ENCODE measurements around the gene CRISPLD2.
"Not testable (repeated sequence)": the region's sequence is repeated elsewhere in the genome, so short reads cannot be mapped to it uniquely, and the experiment has no call there.

Gene CRISPLD2

DNA sequence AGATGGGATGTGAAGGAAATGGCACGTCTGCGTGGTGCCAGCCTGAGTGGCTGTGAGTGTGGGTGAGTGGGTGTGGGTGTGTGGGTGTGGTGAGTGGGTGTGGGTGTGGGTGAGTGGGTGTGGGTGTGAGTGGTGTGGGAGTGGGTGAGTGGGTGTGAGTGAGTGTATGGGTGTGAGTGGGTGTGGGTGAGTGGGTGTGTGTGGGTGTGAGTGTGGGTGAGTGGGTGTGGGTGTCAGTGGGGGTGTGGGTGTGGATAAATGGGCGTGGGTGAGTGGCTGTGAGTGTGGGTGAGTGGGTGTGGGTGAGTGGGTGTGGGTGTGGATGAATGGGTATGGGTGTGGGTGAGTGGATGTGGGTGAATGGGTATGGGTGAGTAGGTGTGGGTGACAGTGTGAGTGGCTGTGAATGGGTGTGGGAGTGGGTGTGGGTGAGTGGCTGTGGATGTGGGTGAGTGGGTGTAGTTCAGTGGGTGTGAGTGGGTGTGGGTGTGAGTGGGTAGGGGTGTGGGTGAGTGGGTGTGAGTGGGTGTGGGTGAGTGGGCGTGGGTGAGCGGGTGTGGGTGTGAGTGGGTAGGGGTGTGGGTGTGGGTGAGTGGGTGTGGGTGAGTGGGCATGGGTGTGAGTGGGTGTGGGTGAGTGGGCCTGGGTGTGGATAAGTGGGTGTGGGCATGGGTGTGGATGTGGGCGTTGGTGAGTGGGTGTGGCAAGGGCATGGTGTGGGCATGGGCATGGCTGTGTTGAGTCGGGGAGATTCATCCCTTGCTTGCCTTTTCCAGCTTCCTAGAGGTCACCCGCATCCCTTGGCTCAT, 110.7 kb downstream of the CRISPLD2 start:
- no peak for DNase-seq (ENCODE audit: low read depth in 2 of 2)

DNA sequence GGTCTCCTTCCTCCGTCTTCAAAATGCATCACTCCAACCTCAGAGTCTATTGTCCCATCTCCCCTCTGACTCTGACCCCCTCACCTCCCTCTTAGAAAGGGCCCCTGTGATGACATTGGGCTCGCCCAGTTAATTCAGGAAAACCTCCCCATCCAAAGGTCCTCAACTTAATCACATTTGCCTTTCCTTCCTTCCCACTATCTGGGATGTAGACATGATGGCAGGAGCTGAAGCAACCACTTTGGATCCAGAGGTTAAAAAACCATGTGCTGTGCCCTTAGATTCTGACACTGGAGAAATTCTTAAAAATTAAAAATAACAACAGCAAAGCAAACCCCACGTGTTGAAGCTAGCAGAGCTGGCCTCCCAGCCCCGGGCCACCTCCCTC, 111.3 kb downstream of the CRISPLD2 start:
- DNase-seq (ENCODE audit: low read depth in 2 of 2), result no peak

DNA sequence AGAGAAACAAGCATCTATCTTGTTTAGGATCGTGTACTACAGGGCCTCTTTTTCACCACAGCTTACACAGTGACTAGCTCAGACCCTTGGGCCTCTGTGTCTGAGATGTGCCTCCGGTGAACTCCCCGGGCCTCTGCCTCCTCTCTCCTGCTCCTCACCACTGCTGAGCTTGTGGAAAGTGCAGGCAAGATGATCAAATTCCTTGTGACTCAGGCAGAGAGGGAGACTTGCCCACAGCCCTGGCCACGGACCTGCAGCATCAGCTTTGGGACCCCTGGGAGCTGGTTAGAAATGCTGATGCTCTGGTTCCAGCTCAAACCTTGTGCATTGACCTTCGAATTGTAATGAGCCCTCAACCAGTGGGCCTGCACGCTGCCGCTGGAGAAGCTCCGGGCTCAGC, 111.7 kb downstream of the CRISPLD2 start:
- no peak for DNase-seq (ENCODE audit: low read depth in 2 of 2)

DNA sequence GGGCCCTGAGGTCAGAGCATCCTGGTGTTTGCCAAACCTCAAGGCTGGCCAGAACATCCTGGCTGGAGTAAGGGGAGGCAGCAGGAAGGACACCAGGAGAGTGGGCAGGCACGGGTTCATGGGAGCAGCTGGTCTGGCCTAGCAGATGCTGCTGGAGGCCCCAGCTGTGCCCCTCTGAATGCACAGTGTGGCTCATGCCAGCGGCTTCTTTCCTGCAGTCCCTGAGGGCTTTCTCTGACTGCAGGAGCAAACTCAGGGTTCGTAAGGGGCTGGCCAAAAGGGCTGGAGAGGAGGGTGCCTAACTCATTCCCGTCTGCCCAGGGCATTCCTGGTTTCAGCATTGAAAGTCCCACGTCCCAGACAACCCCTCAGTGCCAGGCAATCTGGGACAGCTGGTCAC, 112.9 kb downstream of the CRISPLD2 start:
- DNase-seq (ENCODE audit: low read depth in 2 of 2), result no peak

DNA sequence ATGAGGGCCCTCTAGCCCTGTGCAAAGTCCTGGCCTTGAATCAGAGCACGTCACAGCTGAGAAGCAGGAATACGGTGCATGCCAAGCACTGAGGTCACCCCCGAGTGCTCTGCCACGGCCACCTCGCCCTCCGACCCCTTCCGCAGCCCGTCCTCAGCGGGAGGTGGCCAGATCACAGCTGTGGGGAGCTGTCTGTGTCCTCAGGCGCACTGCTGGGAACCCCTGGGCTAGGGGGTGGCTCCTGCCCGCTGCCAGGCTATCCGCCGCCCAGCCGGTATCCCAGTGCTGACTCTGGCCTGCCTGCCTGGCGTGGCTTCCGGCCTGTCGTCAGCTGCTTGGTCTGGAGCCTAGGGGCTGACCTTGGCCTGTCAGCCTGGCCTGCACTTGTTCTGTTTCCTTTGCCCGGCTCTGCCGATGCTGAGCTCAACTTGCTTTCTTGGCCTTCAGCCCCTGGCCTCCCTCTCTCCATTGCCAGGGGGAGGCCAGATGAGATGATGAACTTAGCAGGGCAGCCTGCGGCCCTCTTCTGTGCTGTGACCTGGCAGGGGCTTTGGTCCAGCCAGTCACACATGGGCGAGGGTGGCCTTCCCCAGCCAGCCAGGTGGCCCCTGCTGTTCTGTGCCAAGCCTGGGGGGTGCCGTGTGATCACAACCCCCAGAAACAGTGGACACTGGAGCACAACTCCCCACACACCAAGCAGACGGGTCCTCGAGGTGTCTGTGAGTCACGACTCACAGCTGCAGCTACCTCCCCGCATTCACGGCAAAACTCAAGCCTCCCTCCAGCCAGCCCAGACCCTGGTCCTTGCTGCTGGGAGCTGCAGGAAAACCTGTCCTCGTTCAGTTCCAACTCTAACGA, 114.2 kb downstream of the CRISPLD2 start:
- no peak for DNase-seq (ENCODE audit: low read depth in 2 of 2)

DNA sequence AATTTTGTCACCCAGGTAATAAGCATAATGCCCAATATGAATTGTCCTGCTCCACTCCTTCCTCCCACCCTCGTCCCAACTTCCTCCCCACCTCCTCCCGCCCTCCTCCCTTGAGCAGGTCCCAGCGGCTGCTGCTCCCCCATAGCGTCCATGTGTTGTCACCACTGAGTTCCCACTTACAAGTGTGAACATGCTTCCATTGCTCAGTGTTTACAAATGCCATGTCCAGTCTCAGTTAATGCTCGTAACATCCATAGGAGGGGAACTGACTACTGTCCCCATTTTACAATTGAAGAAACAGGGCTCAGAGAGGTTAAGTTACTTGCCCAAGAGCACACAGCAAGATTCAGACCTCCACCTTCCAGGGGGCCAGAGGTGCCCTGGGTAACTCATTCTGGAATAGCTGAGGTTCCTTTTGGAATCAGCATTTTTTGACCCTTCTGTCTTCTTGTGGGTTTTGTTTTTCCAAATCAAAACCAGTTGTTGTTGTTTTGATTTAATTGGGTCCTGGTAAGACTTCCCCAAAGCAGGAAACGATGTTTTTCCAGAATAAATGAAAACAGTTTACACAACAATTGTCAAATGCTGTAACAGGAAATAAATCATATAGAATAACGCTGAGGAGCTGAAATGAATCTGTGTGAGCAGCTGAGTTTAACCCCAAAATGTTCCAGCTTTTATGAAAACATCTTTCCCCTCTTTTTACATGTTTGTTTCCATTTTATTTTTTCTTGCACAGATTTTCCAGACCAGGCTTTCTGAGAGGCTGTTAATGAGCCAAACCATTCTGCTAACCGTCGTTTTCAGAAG, 117.6 kb downstream of the CRISPLD2 start:
- no peak for DNase-seq (ENCODE audit: low read depth in 2 of 2)

DNA sequence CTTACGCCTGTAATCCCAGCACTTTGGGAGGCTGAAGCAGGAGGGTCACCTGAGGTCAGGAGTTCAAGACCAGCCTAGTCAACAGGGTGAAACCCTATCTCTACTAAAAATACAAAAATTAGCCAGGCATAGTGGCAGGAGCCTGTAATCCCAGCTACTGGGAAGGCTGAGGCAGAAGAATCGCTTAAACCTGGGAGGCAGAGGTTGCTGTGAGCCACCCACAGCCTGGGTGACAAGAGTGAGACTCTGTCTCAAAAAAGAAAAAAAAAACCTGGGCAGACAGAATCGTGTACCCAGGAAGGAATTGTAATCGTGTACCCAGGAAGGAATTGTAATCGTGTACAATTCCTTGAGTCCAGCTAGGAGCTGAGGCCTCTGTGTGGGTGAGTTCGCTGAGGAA, 118.8 kb downstream of the CRISPLD2 start:
- not testable (repeated sequence) for DNase-seq (ENCODE audit: low read depth in 2 of 2)

DNA sequence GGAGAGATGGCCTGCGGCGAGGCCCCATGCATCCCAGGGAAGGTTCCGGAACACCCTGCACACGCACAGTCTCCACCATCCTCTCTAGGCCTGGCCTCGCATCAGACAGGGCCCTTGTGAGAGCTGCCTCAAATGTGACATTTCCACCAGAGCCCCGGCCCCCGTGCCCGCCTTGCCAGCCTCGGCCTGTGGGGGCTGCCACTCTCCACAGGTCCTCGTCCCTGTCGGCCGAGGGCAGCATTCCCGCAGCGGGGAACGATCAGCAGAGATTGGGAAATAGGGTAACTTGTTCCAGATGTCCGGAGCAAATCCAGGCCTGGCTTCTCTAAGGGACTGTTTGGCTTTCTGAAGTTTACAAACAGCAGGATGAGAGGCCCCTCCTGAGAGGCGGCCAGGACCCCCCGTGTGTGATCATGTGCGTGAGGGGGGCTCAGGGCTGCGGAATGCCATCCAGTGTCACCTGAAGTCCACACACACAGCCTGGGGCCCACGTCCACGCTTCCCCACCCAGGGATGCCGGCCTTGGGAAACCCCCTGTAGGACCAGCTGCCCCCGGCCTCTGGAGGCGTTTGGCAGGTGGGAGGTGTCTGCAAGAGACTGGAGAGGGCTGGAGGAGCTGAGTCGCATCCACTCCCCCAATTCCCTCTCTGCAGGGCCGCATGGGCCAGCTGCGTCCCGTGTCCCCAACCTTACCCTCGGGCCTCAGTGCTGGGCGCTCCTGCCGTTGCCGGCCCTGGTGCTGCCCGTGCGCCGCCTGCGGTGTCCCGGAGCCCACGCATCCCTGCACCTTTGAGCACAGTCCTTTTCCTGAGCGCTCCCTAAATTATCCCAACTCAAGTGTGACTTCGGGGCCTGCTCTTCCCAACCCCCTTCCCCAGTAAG, 121.1 kb downstream of the CRISPLD2 start:
- no peak for DNase-seq (ENCODE audit: low read depth in 2 of 2)

DNA sequence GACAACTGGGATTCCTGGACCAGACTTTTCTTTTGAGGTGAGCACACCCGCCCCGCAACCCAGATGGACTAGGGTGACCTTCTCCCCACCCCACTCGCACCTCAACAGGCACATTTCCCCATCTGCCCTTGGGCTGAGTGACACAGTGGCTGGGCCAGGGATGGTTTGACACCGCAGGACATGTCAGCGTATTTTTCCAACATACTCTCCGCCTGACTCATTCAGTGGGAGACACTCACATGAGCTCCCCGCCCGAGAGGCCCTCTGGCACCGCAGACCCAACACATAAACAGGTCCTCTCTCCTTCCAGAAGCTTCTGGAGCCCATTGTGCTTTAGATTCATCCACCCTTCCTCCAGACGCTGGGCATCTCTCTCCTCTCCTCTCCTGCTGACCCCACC, 122.1 kb downstream of the CRISPLD2 start:
- DNase-seq (ENCODE audit: low read depth in 2 of 2), result no peak

DNA sequence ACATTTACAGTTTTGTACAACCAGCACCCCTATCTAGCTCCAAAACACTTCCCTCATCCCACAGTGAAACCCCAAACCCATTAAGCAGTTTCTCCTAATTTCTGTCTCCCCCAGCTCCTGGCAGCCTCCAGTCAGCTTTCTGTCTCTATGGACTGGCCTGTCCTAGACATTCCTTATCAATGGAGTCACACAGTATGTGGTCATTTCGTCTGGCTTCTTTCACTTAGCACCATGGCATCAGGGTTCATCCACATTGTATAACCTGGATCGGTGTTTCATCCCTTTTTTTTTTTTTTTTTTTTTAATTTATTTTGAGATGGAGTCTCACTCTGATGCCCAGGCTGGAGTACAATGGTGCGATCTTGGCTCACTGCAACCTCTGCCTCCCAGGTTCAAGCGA, 123.0 kb downstream of the CRISPLD2 start:
- no peak for DNase-seq (ENCODE audit: low read depth in 2 of 2)

DNA sequence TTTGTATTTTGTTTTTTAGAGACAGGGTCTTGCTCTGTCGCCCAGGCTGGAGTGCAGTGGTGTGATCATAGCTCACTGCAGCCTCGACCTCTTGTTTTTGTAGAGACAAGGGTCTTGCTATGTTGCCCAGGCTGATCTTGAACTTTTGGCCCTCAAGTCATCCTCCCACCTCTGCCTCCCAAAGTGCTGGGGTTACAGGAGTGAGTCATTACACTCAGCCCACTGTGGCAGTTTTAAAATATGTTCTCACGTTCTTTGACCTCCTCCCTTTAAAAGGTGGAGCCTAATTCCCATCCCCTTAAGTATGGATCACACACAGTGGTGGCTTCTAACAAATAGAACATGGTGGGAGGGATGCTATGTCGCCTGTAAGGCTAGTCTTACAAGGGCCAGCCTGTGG, 123.8 kb downstream of the CRISPLD2 start:
- DNase-seq (ENCODE audit: low read depth in 2 of 2), result no peak

DNA sequence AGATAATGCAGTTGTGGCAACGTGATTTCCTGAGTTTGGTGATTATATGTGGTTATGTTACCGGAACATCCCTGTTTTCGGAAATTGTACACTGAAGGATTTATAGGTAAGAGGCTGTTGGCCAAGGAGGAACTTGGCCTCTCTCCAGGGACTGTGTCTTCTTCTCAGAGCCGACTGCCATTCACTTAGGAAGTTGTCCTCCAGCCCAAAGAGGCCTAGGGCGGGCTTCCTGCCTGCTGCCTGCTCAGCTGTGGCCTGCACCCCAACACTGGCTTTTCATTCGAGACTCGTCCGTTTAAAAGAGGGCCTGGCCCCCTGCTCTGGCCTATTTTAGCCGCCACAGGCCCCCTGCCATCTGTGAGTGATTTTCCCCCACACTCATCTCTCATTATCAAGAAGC, 127.2 kb downstream of the CRISPLD2 start:
- no peak for DNase-seq (ENCODE audit: low read depth in 2 of 2)

DNA sequence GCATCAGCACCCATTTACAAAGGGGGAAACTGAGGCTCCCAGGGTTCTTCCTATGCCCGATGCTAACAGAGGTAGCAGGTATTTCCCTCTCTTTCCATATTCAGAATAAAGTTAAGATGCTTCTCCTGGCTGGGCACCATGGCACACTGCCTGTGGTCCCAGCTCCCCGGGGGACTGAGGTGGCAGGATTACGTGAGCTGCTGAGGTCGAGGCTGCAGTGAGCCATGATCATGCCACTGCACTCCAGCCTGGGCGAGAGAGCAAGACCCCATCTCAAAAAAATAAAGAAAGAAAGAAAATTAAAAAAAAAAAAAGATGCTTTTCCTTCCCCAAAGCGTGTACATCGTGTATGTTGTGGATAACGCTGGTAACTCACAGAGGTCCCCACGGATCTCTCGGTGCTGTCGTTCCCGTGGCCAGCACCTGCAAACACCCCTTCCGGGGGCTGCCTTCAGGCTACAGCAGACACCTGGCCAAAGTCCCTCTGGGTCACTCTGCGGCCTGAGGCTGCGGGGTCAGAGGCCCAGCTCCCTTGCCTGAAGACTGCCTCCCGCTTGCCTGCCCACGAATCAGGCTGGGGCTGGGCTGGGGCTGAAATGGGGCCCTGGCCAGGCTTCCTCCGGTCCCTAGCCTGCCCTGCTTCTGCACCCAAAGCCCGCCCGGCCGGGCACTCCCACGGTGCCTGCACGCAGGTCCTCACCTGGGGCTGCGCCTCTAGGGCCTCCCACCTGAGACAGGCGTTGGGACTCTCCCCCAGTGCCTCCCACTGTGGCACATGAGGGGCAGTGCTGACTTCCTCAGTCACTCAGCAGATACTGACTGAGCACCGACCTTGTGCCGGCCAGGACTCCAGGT, 128.4 kb downstream of the CRISPLD2 start:
- no peak for DNase-seq (ENCODE audit: low read depth in 2 of 2)

DNA sequence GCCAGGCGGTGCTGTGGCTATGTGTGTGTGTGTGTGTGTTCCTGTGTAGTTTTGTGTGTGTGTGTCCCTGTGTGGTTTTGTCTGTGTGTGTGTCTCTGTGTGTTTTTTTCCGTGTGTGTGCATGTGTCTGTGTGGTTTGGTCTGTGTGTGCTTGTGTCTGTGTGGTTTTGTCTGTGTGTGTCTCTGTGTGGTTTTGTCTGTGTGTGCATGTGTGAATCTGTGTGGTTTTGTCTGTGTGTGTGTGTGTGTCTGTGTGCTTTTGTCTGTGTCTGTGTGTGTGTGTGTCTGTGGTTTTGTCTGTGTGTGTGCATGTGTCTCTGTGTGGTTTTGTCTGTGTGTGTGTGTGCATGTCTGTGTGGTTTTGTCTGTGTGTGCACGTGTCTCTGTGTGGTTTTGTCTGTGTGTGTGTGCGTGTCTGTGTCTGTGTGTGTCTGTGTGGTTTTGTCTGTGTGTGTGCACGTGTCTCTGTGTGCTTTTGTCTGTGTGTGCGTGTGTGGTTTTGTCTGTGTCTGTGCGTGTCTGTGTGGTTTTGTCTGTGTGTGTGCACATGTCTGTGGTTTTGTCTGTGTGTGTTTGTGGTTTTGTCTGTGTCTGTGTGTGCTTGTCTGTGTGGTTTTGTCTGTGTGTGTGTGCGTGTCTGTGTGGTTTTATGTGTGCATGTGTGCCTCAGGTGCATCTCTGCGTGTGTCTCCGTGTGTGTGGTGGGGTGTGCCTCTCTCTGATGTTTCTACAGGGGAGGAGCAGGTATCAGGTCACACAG, 129.2 kb downstream of the CRISPLD2 start:
- DNase-seq (ENCODE audit: low read depth in 2 of 2), result no peak

DNA sequence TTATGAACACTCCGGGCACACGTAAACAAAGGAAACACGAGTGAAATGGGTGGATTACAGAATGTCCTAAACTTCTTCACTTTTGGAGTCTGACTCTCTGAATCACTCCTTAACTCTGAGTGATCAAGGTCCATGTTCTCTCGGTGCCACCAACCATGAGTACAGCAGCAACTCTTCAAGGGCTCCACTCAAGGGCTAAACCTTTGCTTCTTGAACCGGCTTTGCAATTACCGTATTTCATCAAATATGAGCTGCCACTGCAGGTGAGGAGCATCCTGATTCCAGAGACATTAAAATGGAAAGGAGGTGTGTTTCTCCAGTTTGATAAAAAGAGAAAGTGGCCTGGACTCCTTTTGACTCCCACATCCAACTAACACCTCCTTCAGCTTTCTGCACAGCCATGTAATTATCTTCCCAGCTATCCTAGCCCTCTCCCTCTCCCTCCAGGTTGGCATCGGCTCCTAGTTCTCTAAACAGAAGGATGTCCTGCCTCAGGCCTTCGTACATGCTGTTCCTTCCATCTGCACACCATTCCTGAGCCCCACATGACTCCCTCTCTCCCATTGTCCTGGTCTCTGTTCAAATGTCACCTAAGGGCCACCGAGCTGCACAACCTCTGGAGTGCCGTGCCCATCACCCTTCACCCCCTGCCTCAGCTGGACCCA, 130.1 kb downstream of the CRISPLD2 start:
- no peak for DNase-seq (ENCODE audit: low read depth in 2 of 2)

DNA sequence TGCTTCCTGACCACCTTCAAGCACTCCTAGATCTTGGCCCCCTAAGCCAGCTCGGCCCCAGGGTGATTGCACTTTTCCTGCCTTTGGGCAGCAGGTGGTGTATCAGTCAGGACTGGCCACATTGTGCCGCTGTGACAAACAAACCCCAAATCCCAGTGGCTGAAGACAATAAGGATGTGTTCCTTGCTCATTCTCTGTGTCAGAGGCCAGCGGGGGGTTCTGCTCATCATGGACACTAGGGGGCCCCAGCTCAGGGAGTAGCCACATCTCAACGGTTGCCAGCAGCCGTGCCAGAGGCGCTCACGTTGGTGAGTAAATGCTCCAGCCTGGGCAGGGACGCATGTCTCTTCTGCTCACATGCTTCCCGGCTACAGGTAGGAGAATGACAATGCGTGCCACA, 131.1 kb downstream of the CRISPLD2 start:
- no peak for DNase-seq (ENCODE audit: low read depth in 2 of 2)

DNA sequence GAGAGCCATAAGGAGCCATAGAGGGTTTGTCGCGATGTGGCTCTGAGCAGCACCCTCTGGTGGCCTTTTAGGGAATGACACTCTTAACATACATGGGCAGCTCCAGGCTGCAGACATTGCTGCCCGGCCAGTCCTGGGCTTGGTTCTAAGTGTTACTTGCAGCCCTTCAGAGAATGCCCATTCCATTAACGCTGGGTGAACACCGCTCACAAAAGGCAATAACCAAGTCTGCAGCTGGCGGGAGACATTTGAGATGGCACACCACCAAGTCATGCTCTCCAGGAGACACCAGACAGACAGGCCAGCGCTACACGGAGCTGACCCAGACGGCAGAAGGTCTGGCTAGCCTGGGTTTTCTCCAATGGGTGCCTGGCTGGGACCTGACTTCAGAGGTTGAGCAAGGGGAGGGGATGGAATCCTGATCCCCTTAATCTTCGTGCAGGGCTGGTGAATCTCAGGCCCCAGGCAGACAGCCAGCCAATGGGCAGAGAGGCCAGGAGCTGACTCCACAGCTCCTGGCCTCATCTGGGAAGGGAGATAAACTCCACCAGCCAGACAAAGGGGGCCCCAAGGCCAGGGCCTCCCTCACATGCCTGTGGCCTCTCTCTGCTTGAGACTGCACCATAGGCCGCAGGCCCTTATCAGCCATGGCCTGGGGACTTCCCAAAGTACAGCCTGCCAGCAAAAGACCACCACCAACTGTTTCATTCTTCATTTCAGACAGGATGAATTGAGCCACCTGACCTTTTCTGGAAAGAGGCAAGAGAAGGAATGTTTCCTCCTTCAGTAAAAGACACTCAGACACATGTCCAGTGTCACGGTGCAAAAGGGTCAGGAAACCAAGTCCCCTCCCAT, 132.8 kb downstream of the CRISPLD2 start:
- peak; percentile 37 to 43 for DNase-seq (ENCODE audit: low read depth in 2 of 2)

DNA sequence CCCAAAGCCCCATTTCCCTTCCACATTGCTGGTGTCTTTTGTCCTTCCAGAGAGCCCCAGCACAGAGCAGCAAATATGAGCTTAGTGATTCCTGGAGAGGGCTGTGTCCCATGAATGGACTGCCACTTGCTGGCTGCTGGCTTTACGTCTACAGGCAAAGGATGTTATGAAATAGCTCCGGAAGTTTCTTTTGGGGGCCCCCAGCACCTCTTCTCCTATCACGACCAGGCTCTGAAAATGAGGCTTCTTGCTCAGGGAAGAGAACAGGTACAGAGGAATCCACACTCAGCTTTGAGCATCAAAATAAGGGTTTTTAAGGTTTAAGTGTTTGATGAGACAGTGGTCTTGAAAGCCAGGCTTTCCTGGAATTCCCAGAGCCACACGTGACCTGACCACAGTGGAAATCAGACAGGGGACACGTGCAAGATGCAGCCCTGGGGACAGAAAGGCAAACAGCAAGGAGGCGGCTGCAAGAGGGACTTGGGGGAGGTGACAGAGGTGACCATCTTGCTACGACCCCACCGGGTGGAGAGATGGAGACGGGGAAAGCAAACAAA, 133.5 kb downstream of the CRISPLD2 start:
- DNase-seq (ENCODE audit: low read depth in 2 of 2), result no peak
